GM23338 (cell line): Measurements from ENCODE around the gene DPH5.

ENCODE experiments used
- POLR2AphosphoS5 ChIP-seq: IDR thresholded peaks from 2 replicates; pipeline ENCODE4 v1.6.1; 2016; ENCODE audit warnings: antibody characterized with exemption, low read depth
- ZNF114 ChIP-seq: fragments of 250-450 bp; sonication (Bioruptor Pico); IDR thresholded peaks from 2 replicates; pipeline ENCODE4 v1.5.0; 2020; ENCODE audit warnings: mild to moderate bottlenecking, moderate library complexity
- TF ChIP-seq, protein P1 (sequence below), 2 experiments: fragments of 200-600 bp in 1 of 2; sonication (generic) in 1 of 2; conservative IDR thresholded peaks; 2 replicates each; pipeline versions ENCODE4 v1.5.1 to v1.6.1; 2016 to 2017; ENCODE audit warnings: antibody characterized with exemption in 2 of 2, low read depth in 2 of 2, mild to moderate bottlenecking in 2 of 2, moderate library complexity in 1 of 2

DNA sequence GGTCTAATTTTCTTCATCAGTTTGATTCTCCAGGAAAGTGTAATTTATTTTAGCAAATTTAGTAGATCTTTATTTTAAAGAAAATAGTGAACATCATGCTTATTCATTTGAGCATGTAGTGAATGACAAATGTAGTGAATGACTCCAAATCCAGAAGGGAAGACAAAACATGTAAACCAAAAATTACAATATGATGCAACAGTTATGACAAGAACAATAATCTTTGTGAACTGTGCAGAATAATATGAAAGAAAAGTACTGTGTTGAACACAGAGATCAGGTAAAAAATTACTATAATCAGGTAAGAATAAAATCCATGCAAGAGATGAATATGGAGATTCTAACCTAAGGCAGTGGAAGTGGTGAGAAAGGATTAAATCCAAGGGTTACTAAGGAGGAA lies 30.0 kb upstream of the DPH5 start:
- TF ChIP-seq, protein P1, sequence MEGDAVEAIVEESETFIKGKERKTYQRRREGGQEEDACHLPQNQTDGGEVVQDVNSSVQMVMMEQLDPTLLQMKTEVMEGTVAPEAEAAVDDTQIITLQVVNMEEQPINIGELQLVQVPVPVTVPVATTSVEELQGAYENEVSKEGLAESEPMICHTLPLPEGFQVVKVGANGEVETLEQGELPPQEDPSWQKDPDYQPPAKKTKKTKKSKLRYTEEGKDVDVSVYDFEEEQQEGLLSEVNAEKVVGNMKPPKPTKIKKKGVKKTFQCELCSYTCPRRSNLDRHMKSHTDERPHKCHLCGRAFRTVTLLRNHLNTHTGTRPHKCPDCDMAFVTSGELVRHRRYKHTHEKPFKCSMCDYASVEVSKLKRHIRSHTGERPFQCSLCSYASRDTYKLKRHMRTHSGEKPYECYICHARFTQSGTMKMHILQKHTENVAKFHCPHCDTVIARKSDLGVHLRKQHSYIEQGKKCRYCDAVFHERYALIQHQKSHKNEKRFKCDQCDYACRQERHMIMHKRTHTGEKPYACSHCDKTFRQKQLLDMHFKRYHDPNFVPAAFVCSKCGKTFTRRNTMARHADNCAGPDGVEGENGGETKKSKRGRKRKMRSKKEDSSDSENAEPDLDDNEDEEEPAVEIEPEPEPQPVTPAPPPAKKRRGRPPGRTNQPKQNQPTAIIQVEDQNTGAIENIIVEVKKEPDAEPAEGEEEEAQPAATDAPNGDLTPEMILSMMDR (conservative IDR thresholded peaks at IDR 0.05; ENCODE audit: low read depth in 2 of 2): no peak
- no peak for TF ChIP-seq ZNF114 (CRISPR knock-in tag)
- no peak for TF ChIP-seq POLR2AphosphoS5
